Astrocyte (in vitro differentiated cells and primary cell): ENCODE results near the gene PNMT. TPM values are rescaled to one million over a fixed set of nuclear protein-coding genes. Genes with fewer than 3 reads are reported as not detected.

Source experiments
- DNase-seq: peaks from one replicate; pipeline ENCODE4 v3.0.0-alpha.2; 2010; ENCODE audit warnings: low read depth
- FAIRE-seq: peaks from 2 replicates; lab custom pipeline; 2011; peaks lifted over from hg19 to GRCh38; lab: Jason Lieb, UNC
- H2AFZ ChIP-seq: 2 replicates; pipeline ENCODE4 v1.6.0; 2012; ENCODE audit warnings: low read depth, low read length, inconsistent platforms
- H3K27ac ChIP-seq: 2 replicates; pipeline ENCODE4 v1.5.1; 2011; ENCODE audit warnings: low read depth, low read length, inconsistent platforms
- H3K27me3 ChIP-seq: 2 replicates; pipeline ENCODE4 v1.6.0; 2011; ENCODE audit warnings: low read length, inconsistent platforms; ENCODE audit not compliant: insufficient read depth
- H3K36me3 ChIP-seq: 2 replicates; pipeline ENCODE4 v1.5.1; 2011; ENCODE audit warnings: low read length, inconsistent platforms; ENCODE audit not compliant: insufficient read depth
- H3K4me1 ChIP-seq: 2 replicates; pipeline ENCODE4 v1.5.1; 2011; ENCODE audit warnings: low read length, inconsistent platforms; ENCODE audit not compliant: insufficient read depth
- H3K4me2 ChIP-seq: 2 replicates; pipeline ENCODE4 v1.6.0; 2012; ENCODE audit warnings: low read length, inconsistent platforms
- H3K4me3 ChIP-seq: 2 replicates; pipeline ENCODE4 v1.5.1; 2011; ENCODE audit warnings: low read depth, mild to moderate bottlenecking, low read length, inconsistent platforms; ENCODE audit not compliant: insufficient read depth
- H3K79me2 ChIP-seq: 2 replicates; pipeline ENCODE4 v1.6.0; 2012; ENCODE audit warnings: mild to moderate bottlenecking, low read length, inconsistent platforms; ENCODE audit not compliant: insufficient read depth
- H3K9ac ChIP-seq: 2 replicates; pipeline ENCODE4 v1.6.0; 2012; ENCODE audit warnings: mild to moderate bottlenecking, low read length, inconsistent platforms
- H3K9me3 ChIP-seq: 2 replicates; pipeline ENCODE4 v1.5.1; 2012; ENCODE audit warnings: low read depth, mild to moderate bottlenecking, low read length, inconsistent platforms; ENCODE audit not compliant: insufficient read depth
- H4K20me1 ChIP-seq: 2 replicates; pipeline ENCODE4 v1.6.0; 2012; ENCODE audit warnings: low read length, inconsistent platforms; ENCODE audit not compliant: insufficient read depth
- H3K27ac Mint-ChIP-seq: one replicate; pipeline ENCODE4 v1.8.0; 2021; ENCODE audit warnings: mild to moderate bottlenecking, mixed read lengths; ENCODE audit not compliant: unreplicated experiment
- H3K27me3 Mint-ChIP-seq: one replicate; pipeline ENCODE4 v1.8.0; 2021; ENCODE audit warnings: low read depth, mixed read lengths; ENCODE audit not compliant: unreplicated experiment
- H3K36me3 Mint-ChIP-seq: one replicate; pipeline ENCODE4 v1.8.0; 2021; ENCODE audit warnings: low read depth, mixed read lengths; ENCODE audit not compliant: unreplicated experiment
- H3K4me1 Mint-ChIP-seq: one replicate; pipeline ENCODE4 v1.8.0; 2021; ENCODE audit warnings: low read depth, mixed read lengths; ENCODE audit not compliant: unreplicated experiment
- H3K4me3 Mint-ChIP-seq: one replicate; pipeline ENCODE4 v1.8.0; 2021; ENCODE audit warnings: mild to moderate bottlenecking, moderate library complexity, mixed read lengths; ENCODE audit not compliant: unreplicated experiment
- H3K9me3 Mint-ChIP-seq: one replicate; pipeline ENCODE4 v1.8.0; 2021; ENCODE audit warnings: mild to moderate bottlenecking, mixed read lengths; ENCODE audit not compliant: unreplicated experiment
- EZH2 ChIP-seq: IDR thresholded peaks from 2 replicates; pipeline ENCODE4 v1.6.1; 2012; ENCODE audit warnings: mild to moderate bottlenecking, low read length, inconsistent platforms; ENCODE audit not compliant: insufficient read depth
- total RNA-seq: library from RNA; stranded (reverse); gene quantifications from 2 replicates; pipeline ENCODE4 v1.2.1, GENCODE V29; 2021
- TF ChIP-seq, protein P1 (sequence below): IDR thresholded peaks from 2 replicates; pipeline ENCODE4 v1.5.1; 2011; ENCODE audit warnings: low read depth, mild to moderate bottlenecking, inconsistent platforms, low read length, moderate library complexity; ENCODE audit not compliant: insufficient read depth

Gene PNMT
- total RNA-seq, 1 donor from 2014 or later = 0.59 TPM

DNA sequence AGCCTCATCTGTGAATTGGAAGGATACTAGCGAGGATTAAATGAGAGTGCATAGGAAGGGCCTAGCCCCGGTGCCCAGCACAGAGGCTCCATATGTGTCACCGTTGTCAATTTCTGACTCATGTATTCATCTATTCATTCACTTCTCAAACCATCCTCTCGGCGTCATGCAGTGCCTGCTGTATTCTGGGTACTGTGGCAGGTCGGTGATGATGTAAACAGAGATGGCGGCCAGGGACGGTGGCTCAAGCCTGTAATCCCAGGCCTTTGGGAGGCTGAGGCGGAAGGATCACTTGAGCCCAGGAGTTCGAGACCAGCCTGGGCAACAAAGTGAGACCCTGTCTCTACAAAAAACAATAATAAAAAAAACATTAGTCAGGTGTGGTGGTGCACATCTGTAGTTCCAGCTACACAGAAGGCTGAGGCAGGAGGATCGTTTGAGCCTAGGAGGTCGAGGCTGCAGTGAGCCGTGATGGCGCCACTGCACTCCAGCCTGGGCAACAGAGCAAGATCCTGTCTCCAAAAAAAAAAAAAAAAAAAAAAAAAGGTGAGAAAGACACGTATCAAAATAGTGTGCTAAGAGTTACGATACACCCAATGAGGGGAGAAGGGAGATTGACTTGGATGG is 45.8 kb upstream of the PNMT start:
- Histone ChIP-seq H3K9ac (no peak overlapping the region), H3K4me3 (no peak overlapping the region), H3K79me2 (no peaks in the 10 kb centered on the region), H3K4me2 (peak overlapping the region; percentile 71), H3K36me3 (no peaks in the 10 kb centered on the region), H2AFZ (peak overlapping the region; percentile 64), H3K27ac (no peak overlapping the region), H4K20me1 (no peaks in the 10 kb centered on the region), H3K4me1 (peaks cover 13% of the 10 kb centered on the region), H3K9me3 (no peaks in the 10 kb centered on the region), H3K27me3 (peaks cover 34% of the 10 kb centered on the region)
- Mint-ChIP-seq H3K27ac (no peak overlapping the region), H3K27me3 (peaks cover 72% of the 10 kb centered on the region), H3K9me3 (no peaks in the 10 kb centered on the region), H3K4me3 (no peak overlapping the region), H3K36me3 (no peaks in the 10 kb centered on the region), H3K4me1 (no peaks in the 10 kb centered on the region)
- no peak for DNase-seq
- no peak for FAIRE-seq
- TF ChIP-seq, protein P1, sequence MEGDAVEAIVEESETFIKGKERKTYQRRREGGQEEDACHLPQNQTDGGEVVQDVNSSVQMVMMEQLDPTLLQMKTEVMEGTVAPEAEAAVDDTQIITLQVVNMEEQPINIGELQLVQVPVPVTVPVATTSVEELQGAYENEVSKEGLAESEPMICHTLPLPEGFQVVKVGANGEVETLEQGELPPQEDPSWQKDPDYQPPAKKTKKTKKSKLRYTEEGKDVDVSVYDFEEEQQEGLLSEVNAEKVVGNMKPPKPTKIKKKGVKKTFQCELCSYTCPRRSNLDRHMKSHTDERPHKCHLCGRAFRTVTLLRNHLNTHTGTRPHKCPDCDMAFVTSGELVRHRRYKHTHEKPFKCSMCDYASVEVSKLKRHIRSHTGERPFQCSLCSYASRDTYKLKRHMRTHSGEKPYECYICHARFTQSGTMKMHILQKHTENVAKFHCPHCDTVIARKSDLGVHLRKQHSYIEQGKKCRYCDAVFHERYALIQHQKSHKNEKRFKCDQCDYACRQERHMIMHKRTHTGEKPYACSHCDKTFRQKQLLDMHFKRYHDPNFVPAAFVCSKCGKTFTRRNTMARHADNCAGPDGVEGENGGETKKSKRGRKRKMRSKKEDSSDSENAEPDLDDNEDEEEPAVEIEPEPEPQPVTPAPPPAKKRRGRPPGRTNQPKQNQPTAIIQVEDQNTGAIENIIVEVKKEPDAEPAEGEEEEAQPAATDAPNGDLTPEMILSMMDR = no peak
- no peak for TF ChIP-seq EZH2

DNA sequence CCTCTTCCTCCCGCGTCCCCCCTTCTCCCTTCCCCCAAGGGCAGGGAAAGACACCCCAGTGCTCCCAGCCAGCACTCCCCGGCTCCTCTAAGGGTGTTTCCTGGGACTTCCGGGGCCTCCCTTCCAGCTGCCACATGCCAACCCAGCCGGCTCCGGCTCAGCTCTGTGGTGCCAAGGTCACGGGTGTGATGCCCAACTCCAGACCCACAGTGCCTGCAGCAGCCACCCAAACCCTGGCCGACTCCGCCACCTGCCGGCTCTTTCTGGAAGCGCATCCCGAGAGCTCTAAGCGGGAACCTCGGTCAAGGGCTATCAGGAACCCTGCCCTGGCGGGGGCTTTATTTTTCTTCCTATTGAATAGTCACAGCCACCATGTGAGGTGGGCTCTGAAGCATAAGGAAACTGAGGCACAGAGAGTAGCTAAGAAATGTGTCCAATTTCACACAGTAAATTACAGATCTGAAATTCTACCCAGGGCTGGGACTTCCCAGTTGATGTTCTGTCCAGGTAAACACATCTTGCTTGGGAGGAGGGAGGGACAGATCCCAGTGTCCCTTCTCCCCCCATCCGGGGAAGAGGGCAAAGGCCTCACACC is 44.8 kb upstream of the PNMT start:
- peaks cover 10% of the 10 kb centered on the region for H3K4me1 ChIP-seq
- H3K4me3 Mint-ChIP-seq = no peak overlapping the region
- H3K27ac ChIP-seq = no peak overlapping the region
- no peaks in the 10 kb centered on the region for H3K36me3 Mint-ChIP-seq
- no peak overlapping the region for H3K27ac Mint-ChIP-seq
- FAIRE-seq (no peak), DNase-seq (no peak)
- no peaks in the 10 kb centered on the region for H3K9me3 Mint-ChIP-seq
- peaks cover 77% of the 10 kb centered on the region for H3K27me3 Mint-ChIP-seq
- H3K79me2 ChIP-seq = no peaks in the 10 kb centered on the region
- H3K9ac ChIP-seq = no peak overlapping the region
- H3K9me3 ChIP-seq = no peaks in the 10 kb centered on the region
- H3K4me1 Mint-ChIP-seq = no peaks in the 10 kb centered on the region
- H3K4me3 ChIP-seq = no peak overlapping the region
- TF ChIP-seq EZH2 = no peak
- TF ChIP-seq, protein P1 = peak; percentile 68
- H3K36me3 ChIP-seq = no peaks in the 10 kb centered on the region
- no peak overlapping the region for H2AFZ ChIP-seq
- H3K4me2 ChIP-seq = no peak overlapping the region
- H3K27me3 ChIP-seq = peaks cover 42% of the 10 kb centered on the region
- no peaks in the 10 kb centered on the region for H4K20me1 ChIP-seq

DNA sequence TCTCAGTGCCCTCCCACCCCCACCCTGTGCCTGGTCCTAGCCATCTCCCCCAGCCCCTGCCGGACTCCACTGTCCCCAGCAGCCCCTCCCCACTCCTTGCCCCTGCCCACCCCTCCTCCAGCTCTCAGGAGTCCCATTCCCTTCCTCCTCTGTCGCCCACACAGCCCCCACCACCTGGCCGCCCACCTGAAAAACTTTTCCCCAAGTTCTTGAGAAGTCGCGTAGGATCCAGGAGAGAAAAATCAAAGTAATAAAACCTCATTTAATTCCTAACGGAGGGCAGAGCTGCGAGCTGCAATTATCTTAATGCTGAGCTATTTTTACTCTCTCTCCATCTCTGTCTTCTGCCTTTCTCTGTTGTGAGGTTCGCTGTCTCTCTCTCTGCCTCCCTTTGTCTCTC is 43.9 kb upstream of the PNMT start:
- H3K27ac Mint-ChIP-seq = no peak overlapping the region
- no peaks in the 10 kb centered on the region for H4K20me1 ChIP-seq
- H3K27me3 Mint-ChIP-seq = peaks cover 77% of the 10 kb centered on the region
- H3K27ac ChIP-seq = no peak overlapping the region
- no peak for DNase-seq
- no peak overlapping the region for H3K9ac ChIP-seq
- H3K4me2 ChIP-seq = no peak overlapping the region
- TF ChIP-seq, protein P1 = no peak
- no peak for TF ChIP-seq EZH2
- H3K4me1 Mint-ChIP-seq = no peaks in the 10 kb centered on the region
- H3K79me2 ChIP-seq = no peaks in the 10 kb centered on the region
- no peaks in the 10 kb centered on the region for H3K36me3 Mint-ChIP-seq
- H3K4me3 ChIP-seq = no peak overlapping the region
- H3K9me3 Mint-ChIP-seq = no peaks in the 10 kb centered on the region
- FAIRE-seq = no peak
- H3K36me3 ChIP-seq = no peaks in the 10 kb centered on the region
- H3K4me1 ChIP-seq = peaks cover 8% of the 10 kb centered on the region
- H3K9me3 ChIP-seq = no peaks in the 10 kb centered on the region
- no peak overlapping the region for H2AFZ ChIP-seq
- no peak overlapping the region for H3K4me3 Mint-ChIP-seq
- H3K27me3 ChIP-seq = peaks cover 50% of the 10 kb centered on the region
